Measurements from ENCODE around the gene ATG7.
"Not testable (repeated sequence)": the region's sequence is repeated elsewhere in the genome, so short reads cannot be mapped to it uniquely, and the experiment has no call there.

Gene ATG7

GRCh38 chr3:11565932-11566331 is 293.7 kb downstream of the ATG7 start:
- DNase-seq (ENCODE audit: low read depth in 2 of 2), result no peak

- DNase-seq (ENCODE audit: low read depth in 2 of 2), result no peak
Measured at GRCh38 chr3:11566478-11566877, 294.3 kb downstream of the ATG7 start.

- DNase-seq (ENCODE audit: low read depth in 2 of 2), result no peak
Measured at GRCh38 chr3:11566916-11567315, 294.7 kb downstream of the ATG7 start.

- DNase-seq (ENCODE audit: low read depth in 2 of 2), result no peak
Measured at GRCh38 chr3:11567516-11568467, 295.6 kb downstream of the ATG7 start.

GRCh38 chr3:11568503-11569155 is 296.4 kb downstream of the ATG7 start:
- DNase-seq (ENCODE audit: low read depth in 2 of 2), result peak in 1 of 2 experiments; percentile 49

GRCh38 chr3:11569156-11569741 is 297.1 kb downstream of the ATG7 start:
- no peak for DNase-seq (ENCODE audit: low read depth in 2 of 2)

GRCh38 chr3:11570251-11570650 is 298.1 kb downstream of the ATG7 start:
- no peak for DNase-seq (ENCODE audit: low read depth in 2 of 2)

GRCh38 chr3:11570789-11571495 is 298.7 kb downstream of the ATG7 start:
- no peak for DNase-seq (ENCODE audit: low read depth in 2 of 2)

- DNase-seq (ENCODE audit: low read depth in 2 of 2), result not testable (repeated sequence)
Measured at GRCh38 chr3:11572660-11573059, 300.5 kb downstream of the ATG7 start.

GRCh38 chr3:11574981-11575669 is 302.9 kb downstream of the ATG7 start:
- DNase-seq (ENCODE audit: low read depth in 2 of 2), result no peak

- DNase-seq (ENCODE audit: low read depth in 2 of 2), result no peak
Measured at GRCh38 chr3:11575677-11576076, 303.5 kb downstream of the ATG7 start.

- no peak for DNase-seq (ENCODE audit: low read depth in 2 of 2)
Measured at GRCh38 chr3:11576453-11576852, 304.3 kb downstream of the ATG7 start.

GRCh38 chr3:11578169-11578568 is 306.0 kb downstream of the ATG7 start:
- no peak for DNase-seq (ENCODE audit: low read depth in 2 of 2)

GRCh38 chr3:11580645-11581044 is 308.4 kb downstream of the ATG7 start:
- no peak for DNase-seq (ENCODE audit: low read depth in 2 of 2)

GRCh38 chr3:11581237-11582190 is 309.3 kb downstream of the ATG7 start:
- DNase-seq (ENCODE audit: low read depth in 2 of 2), result no peak

- DNase-seq (ENCODE audit: low read depth in 2 of 2), result peak; percentile 83 to 87
Measured at GRCh38 chr3:11582191-11582968, 310.2 kb downstream of the ATG7 start.

- no peak for DNase-seq (ENCODE audit: low read depth in 2 of 2)
Measured at GRCh38 chr3:11583235-11583634, 311.0 kb downstream of the ATG7 start.

- no peak for DNase-seq (ENCODE audit: low read depth in 2 of 2)
Measured at GRCh38 chr3:11583638-11584046, 311.4 kb downstream of the ATG7 start.

- no peak for DNase-seq (ENCODE audit: low read depth in 2 of 2)
Measured at GRCh38 chr3:11584570-11584969, 312.4 kb downstream of the ATG7 start.

Measured in fibroblast of skin of left biceps (primary cell).